ENCODE data around the gene VPS37D. TPM values are rescaled to one million over a fixed set of nuclear protein-coding genes. Genes with fewer than 3 reads are reported as not detected.

Gene VPS37D
- total RNA-seq, 1 experiment from 2014 or later: 4.4 TPM

GRCh38 chr7:73704640-73705550, 37.3 kb downstream of the VPS37D start:
- intact Hi-C loops (cut with micrococcal nuclease; ENCODE audit: unreplicated experiment): no loop called here
- H3K36me3 ChIP-seq (ENCODE audit: control insufficient read depth, insufficient read depth, low read length): no peaks in the 10 kb centered on the region; the same call in none of the 2 replicates
- no peak overlapping the region for H3K4me3 ChIP-seq (ENCODE audit: low read depth in 2 of 2, low read length in 2 of 2)
- DNase-seq (ENCODE audit: low read depth, low spot score) (peak; percentile 90), ATAC-seq (peak; percentile 39)
- no TSS peak for BruUV-seq (replicated peaks)
- in situ Hi-C loops (cut with HindIII; ENCODE audit: low pct_unique_long_range_greater_than_20kb, low sequenced_read_pairs): no loop called here
- POLR2A ChIA-PET: interaction anchor here (0.5 to 0.9 kb wide), 8 partner anchors 12 to 549 kb away, joined by 3 to 19 read pairs (median 4); no protein-coding TSS in a partner anchor
- no peaks in the 10 kb centered on the region for H3K27me3 ChIP-seq (ENCODE audit: control insufficient read depth, insufficient read depth, low read length)
- TF ChIP-seq SIN3A (IDR thresholded peaks at IDR 0.05; ENCODE audit: borderline replicate concordance, insufficient read depth, low read depth, low read length): no peak
- peak; percentile 73 for TF ChIP-seq POLR2AphosphoS5 (IDR thresholded peaks at IDR 0.05; ENCODE audit: low read depth, low read length)
- TF ChIP-seq TCF7L2 (IDR thresholded peaks at IDR 0.05; ENCODE audit: low read depth, low read length): no peak; the same call in 1 of the 2 replicates
- no peak for TF ChIP-seq REST (IDR thresholded peaks at IDR 0.05; ENCODE audit: insufficient read depth in 1 of 2, low read depth in 2 of 2, low read length in 1 of 2)
- H3K9me3 ChIP-seq (ENCODE audit: control insufficient read depth, insufficient read depth, low read depth, low read length): no peaks in the 10 kb centered on the region
- CTCF ChIA-PET: interaction anchor here (0.7 kb wide), 1 partner anchor 122 kb away, joined by 12 read pairs; no protein-coding TSS in a partner anchor
- peak overlapping the region; percentile 93 for H3K27ac ChIP-seq (ENCODE audit: low read length)
- H3K4me1 ChIP-seq (ENCODE audit: control insufficient read depth, insufficient read depth, low read length): peaks cover 83% of the 10 kb centered on the region

GRCh38 chr7:73705551-73705920, 37.9 kb downstream of the VPS37D start:
- no peak for TF ChIP-seq POLR2AphosphoS5 (IDR thresholded peaks at IDR 0.05; ENCODE audit: low read depth, low read length)
- TF ChIP-seq SIN3A (IDR thresholded peaks at IDR 0.05; ENCODE audit: borderline replicate concordance, insufficient read depth, low read depth, low read length): no peak
- TF ChIP-seq CTCF (IDR thresholded peaks at IDR 0.05): no peak
- TF ChIP-seq REST (IDR thresholded peaks at IDR 0.05; ENCODE audit: insufficient read depth in 1 of 2, low read depth in 2 of 2, low read length in 1 of 2): no peak
- TF ChIP-seq TCF7L2 (IDR thresholded peaks at IDR 0.05; ENCODE audit: low read depth, low read length): no peak
- CTCF ChIA-PET: interaction anchor here (0.7 kb wide), 1 partner anchor 123 kb away, joined by 12 read pairs; no protein-coding TSS in a partner anchor
- Histone ChIP-seq H3K9me3 (ENCODE audit: control insufficient read depth, insufficient read depth, low read depth, low read length) (no peaks in the 10 kb centered on the region), H3K27ac (ENCODE audit: low read length) (peak overlapping the region; percentile 93), H3K4me3 (ENCODE audit: low read depth in 2 of 2, low read length in 2 of 2) (no peak overlapping the region), H3K36me3 (ENCODE audit: control insufficient read depth, insufficient read depth, low read length) (no peaks in the 10 kb centered on the region; the same call in none of the 2 replicates), H3K27me3 (ENCODE audit: control insufficient read depth, insufficient read depth, low read length) (no peaks in the 10 kb centered on the region), H3K4me1 (ENCODE audit: control insufficient read depth, insufficient read depth, low read length) (peaks cover 82% of the 10 kb centered on the region)
- ATAC-seq (no peak), DNase-seq (ENCODE audit: low read depth, low spot score) (no peak)
- intact Hi-C loops (cut with micrococcal nuclease; ENCODE audit: unreplicated experiment) (no loop called here), in situ Hi-C loops (cut with HindIII; ENCODE audit: low pct_unique_long_range_greater_than_20kb, low sequenced_read_pairs) (no loop called here)
- BruUV-seq (replicated peaks): no TSS peak
- POLR2A ChIA-PET: interaction anchor here (0.6 to 0.9 kb wide), 4 partner anchors 12 to 548 kb away, joined by 3 to 19 read pairs (median 6); no protein-coding TSS in a partner anchor
